Glutamatergic neuron (in vitro differentiated cells): Measurements from ENCODE around the gene GGNBP2. TPM values are rescaled to one million over a fixed set of nuclear protein-coding genes. Genes with fewer than 3 reads are reported as not detected.

Source experiments
- DNase-seq: peaks from one replicate; pipeline ENCODE4 v3.0.0; 2022
- H3K27ac Mint-ChIP-seq: one replicate; pipeline ENCODE4 v1.8.0; 2020; ENCODE audit warnings: mild to moderate bottlenecking, mixed read lengths, inconsistent platforms; ENCODE audit not compliant: unreplicated experiment
- H3K27me3 Mint-ChIP-seq: one replicate; pipeline ENCODE4 v1.8.0; 2020; ENCODE audit warnings: mild to moderate bottlenecking, moderate library complexity, mixed read lengths, inconsistent platforms; ENCODE audit not compliant: unreplicated experiment
- H3K36me3 Mint-ChIP-seq: one replicate; pipeline ENCODE4 v1.8.0; 2020; ENCODE audit warnings: mild to moderate bottlenecking, mixed read lengths, inconsistent platforms; ENCODE audit not compliant: unreplicated experiment
- H3K4me1 Mint-ChIP-seq: one replicate; pipeline ENCODE4 v1.8.0; 2020; ENCODE audit warnings: mild to moderate bottlenecking, low read depth, mixed read lengths, inconsistent platforms; ENCODE audit not compliant: unreplicated experiment
- H3K4me3 Mint-ChIP-seq: one replicate; pipeline ENCODE4 v1.8.0; 2020; ENCODE audit warnings: mild to moderate bottlenecking, mixed read lengths, inconsistent platforms; ENCODE audit not compliant: unreplicated experiment
- H3K9me3 Mint-ChIP-seq: one replicate; pipeline ENCODE4 v1.8.0; 2020; ENCODE audit warnings: mild to moderate bottlenecking, moderate library complexity, mixed read lengths, inconsistent platforms; ENCODE audit not compliant: unreplicated experiment
- CTCF ChIP-seq: fragments of 200-600 bp; sonication (generic); IDR thresholded peaks from one replicate; pipeline ENCODE4 v1.5.0; 2021; ENCODE audit not compliant: partially characterized antibody, unreplicated experiment
- total RNA-seq: library from RNA; stranded (reverse); fragmentation: NEBNext Ultra II Directional; extraction: Animal tissue kit (Norgen Biotek cat#: 25700); gene quantifications from one replicate; pipeline ENCODE4 v1.2.1, GENCODE V29; 2021; ENCODE audit not compliant: unreplicated experiment

Gene GGNBP2
- total RNA-seq, 1 donor from 2014 or later, result 105 TPM

DNA sequence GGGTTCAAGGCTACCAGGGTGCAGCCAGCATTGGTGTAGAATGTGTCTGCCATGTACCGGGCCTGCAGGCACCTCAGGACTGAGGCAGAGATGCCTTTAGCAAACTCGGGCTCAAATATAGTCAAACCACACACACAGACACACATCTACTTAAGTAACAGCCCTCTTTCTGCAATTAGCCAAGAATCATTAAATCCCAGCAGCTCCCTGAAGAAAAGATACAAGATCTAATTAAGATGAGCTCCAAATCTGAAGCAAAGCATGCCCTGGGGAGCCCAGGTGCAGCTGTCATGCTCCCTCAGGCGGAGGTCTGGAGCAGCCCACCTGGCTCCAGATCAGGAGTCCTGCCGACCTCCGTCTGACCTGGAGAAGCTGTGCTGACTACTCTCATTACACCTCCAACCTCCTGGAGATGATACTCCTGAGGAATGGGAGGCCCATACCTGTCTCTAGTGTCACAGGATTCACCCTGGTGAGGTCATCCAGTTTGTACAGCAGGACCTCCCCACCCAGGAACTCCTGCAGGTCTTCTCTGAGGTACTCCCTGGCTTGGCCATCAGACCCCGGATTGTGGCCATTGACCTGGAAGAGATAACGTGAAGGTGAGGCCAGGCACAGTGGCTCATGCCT, 17.0 kb upstream of the GGNBP2 start:
- DNase-seq, result no peak

GRCh38 chr17:36529121-36529520, 15.6 kb upstream of the GGNBP2 start:
- Mint-ChIP-seq H3K4me1 (peaks cover 5% of the 10 kb centered on the region), H3K36me3 (no peaks in the 10 kb centered on the region), H3K9me3 (peaks cover 1% of the 10 kb centered on the region), H3K27ac (no peak overlapping the region), H3K4me3 (no peak overlapping the region), H3K27me3 (peaks cover 3% of the 10 kb centered on the region)
- TF ChIP-seq CTCF, result no peak
- DNase-seq, result no peak

More for the DNA sequence above, 17.0 kb upstream of the GGNBP2 start:
- Mint-ChIP-seq H3K4me1 (peaks cover 2% of the 10 kb centered on the region), H3K9me3 (peaks cover 1% of the 10 kb centered on the region), H3K27me3 (peaks cover 3% of the 10 kb centered on the region), H3K36me3 (no peaks in the 10 kb centered on the region), H3K27ac (no peak overlapping the region), H3K4me3 (no peak overlapping the region)
- no peak for TF ChIP-seq CTCF

GRCh38 chr17:36532435-36532975, 12.2 kb upstream of the GGNBP2 start:
- Mint-ChIP-seq H3K9me3 (peaks cover 3% of the 10 kb centered on the region), H3K36me3 (no peaks in the 10 kb centered on the region), H3K27ac (no peak overlapping the region), H3K4me1 (peaks cover 9% of the 10 kb centered on the region), H3K27me3 (peaks cover 9% of the 10 kb centered on the region), H3K4me3 (no peak overlapping the region)
- TF ChIP-seq CTCF, result no peak
- no peak for DNase-seq

GRCh38 chr17:36533935-36534839, 10.5 kb upstream of the GGNBP2 start:
- Mint-ChIP-seq H3K27me3 (peaks cover 9% of the 10 kb centered on the region), H3K36me3 (no peaks in the 10 kb centered on the region), H3K9me3 (peaks cover 3% of the 10 kb centered on the region), H3K4me3 (peak overlapping the region; percentile 98), H3K4me1 (peaks cover 8% of the 10 kb centered on the region), H3K27ac (peak overlapping the region; percentile 91)
- peak; percentile 73 for DNase-seq
- TF ChIP-seq CTCF, result peak; percentile 86
